Right atrium auricular region (tissue), 2 donors: ENCODE measurements around the gene DMAC2L. TPM values are rescaled to one million over a fixed set of nuclear protein-coding genes. Genes with fewer than 3 reads are reported as not detected.

Experiments
- DNase-seq: peaks from one replicate; pipeline ENCODE4 v3.0.0-alpha.2; 2019; ENCODE audit warnings: low spot score
- H3K27ac ChIP-seq, 2 donors: fragments of 200-600 bp; sonication (generic); 1 replicate in 1 of 2; 2 replicates in 1 of 2; pipeline ENCODE4 v1.5.1; 2016 to 2019
- H3K27me3 ChIP-seq, 2 donors: fragments of 200-600 bp; sonication (generic); one replicate each; pipeline versions ENCODE4 v1.5.1 to v1.6.0; 2017 to 2019
- H3K36me3 ChIP-seq: fragments of 200-600 bp; sonication (generic); one replicate; pipeline ENCODE4 v1.5.1; 2016
- H3K4me1 ChIP-seq, 2 donors: fragments of 200-600 bp; sonication (generic); one replicate each; pipeline versions ENCODE4 v1.5.1 to v1.6.0; 2017 to 2019
- H3K4me3 ChIP-seq, 2 donors: fragments of 200-600 bp; sonication (generic); 1 replicate in 1 of 2; 2 replicates in 1 of 2; pipeline ENCODE4 v1.5.1; 2017 to 2019; ENCODE audit warnings: mild to moderate bottlenecking in 1 of 2, moderate library complexity in 1 of 2
- H3K9me3 ChIP-seq, 2 donors: fragments of 200-600 bp; sonication (generic); one replicate each; pipeline ENCODE4 v1.5.1; 2019
- CTCF ChIP-seq, 2 donors: fragments of 200-600 bp; sonication (generic); IDR thresholded peaks; one replicate each; pipeline ENCODE4 v1.5.1; 2019; ENCODE audit warnings: antibody characterized with exemption in 2 of 2
- total RNA-seq, 2 donors: library from RNA; depleted of rRNA; stranded (reverse); fragments of >200 nt; gene quantifications; one replicate each; pipeline ENCODE4 v1.1.0, GENCODE V29; 2016

DMAC2L gene
- total RNA-seq, 2 donors from 2014 or later: 10.1 to 22.8 TPM

DNA sequence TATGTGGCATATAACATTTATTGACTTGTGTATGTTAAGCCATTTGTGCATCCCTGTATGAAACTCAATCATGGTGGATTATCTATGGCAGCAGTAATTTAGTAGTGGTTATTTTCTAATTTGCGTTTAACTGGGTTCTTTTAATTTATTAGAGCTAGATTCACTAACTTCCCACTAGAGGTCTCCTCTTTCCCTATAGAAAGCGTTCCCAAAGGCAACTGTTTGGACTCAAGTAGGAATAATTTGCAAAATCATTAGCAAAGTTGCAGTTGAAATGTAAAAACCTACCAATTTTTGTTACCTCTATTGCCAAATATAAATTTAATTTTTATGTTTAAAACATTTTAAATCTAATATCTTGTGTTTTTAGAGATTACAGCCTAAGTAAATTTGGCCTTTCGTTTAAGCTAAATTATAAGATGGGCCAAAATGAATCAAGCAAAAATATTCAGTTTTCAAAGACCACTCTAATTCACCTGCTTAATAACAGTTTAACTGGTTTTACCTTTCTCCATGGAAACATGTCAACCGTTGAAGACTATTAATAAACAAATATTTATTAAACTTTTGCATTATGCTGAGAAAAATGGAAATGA is 6.0 kb downstream of the DMAC2L start:
- peak; percentile 44 to 76 for TF ChIP-seq CTCF (IDR thresholded peaks at IDR 0.05)
- Histone ChIP-seq H3K36me3 (no peaks in the 10 kb centered on the region), H3K27me3 (no peaks in the 10 kb centered on the region), H3K9me3 (no peaks in the 10 kb centered on the region), H3K4me1 (peaks cover 0 to 16% of the 10 kb centered on the region in 2 donors), H3K4me3 (no peak overlapping the region), H3K27ac (no peak overlapping the region)
- no peak for DNase-seq

GRCh38 chr14:50319293-50319692 is 7.2 kb downstream of the DMAC2L start:
- no peak overlapping the region for H3K27ac ChIP-seq
- no peak for DNase-seq
- no peaks in the 10 kb centered on the region for H3K9me3 ChIP-seq
- peaks cover 0 to 12% of the 10 kb centered on the region in 2 donors for H3K4me1 ChIP-seq
- H3K27me3 ChIP-seq: no peaks in the 10 kb centered on the region
- no peak for TF ChIP-seq CTCF (IDR thresholded peaks at IDR 0.05)
- no peak overlapping the region for H3K4me3 ChIP-seq
- peaks cover 9% of the 10 kb centered on the region for H3K36me3 ChIP-seq

GRCh38 chr14:50319721-50320120 is 7.6 kb downstream of the DMAC2L start:
- peaks cover 13% of the 10 kb centered on the region for H3K36me3 ChIP-seq
- H3K4me3 ChIP-seq: no peak overlapping the region
- peaks cover 0 to 12% of the 10 kb centered on the region in 2 donors for H3K4me1 ChIP-seq
- no peaks in the 10 kb centered on the region for H3K9me3 ChIP-seq
- DNase-seq: no peak
- no peaks in the 10 kb centered on the region for H3K27me3 ChIP-seq
- H3K27ac ChIP-seq: no peak overlapping the region
- no peak for TF ChIP-seq CTCF (IDR thresholded peaks at IDR 0.05)

- Histone ChIP-seq H3K4me1 (peaks cover 0 to 12% of the 10 kb centered on the region in 2 donors), H3K27ac (peak overlapping the region; percentile 54 to 64), H3K27me3 (no peaks in the 10 kb centered on the region), H3K36me3 (peaks cover 19% of the 10 kb centered on the region), H3K9me3 (no peaks in the 10 kb centered on the region), H3K4me3 (no peak overlapping the region)
- DNase-seq: no peak
- TF ChIP-seq CTCF (IDR thresholded peaks at IDR 0.05): no peak
Measured at GRCh38 chr14:50320283-50320682, 8.2 kb downstream of the DMAC2L start.

- Histone ChIP-seq H3K4me1 (peaks cover 0 to 12% of the 10 kb centered on the region in 2 donors), H3K27ac (peak overlapping the region; percentile 54 to 64), H3K4me3 (peak overlapping the region in 1 of 2 donors; percentile 26), H3K9me3 (no peaks in the 10 kb centered on the region), H3K36me3 (peaks cover 22% of the 10 kb centered on the region), H3K27me3 (no peaks in the 10 kb centered on the region)
- peak; percentile 82 to 90 for TF ChIP-seq CTCF (IDR thresholded peaks at IDR 0.05)
- no peak for DNase-seq
Measured at GRCh38 chr14:50321009-50321660, 9.0 kb downstream of the DMAC2L start.
